Mammary epithelial cell (primary cell): ENCODE measurements around the gene ST3GAL5.

Source experiments
- EZH2 ChIP-seq: IDR thresholded peaks from 2 replicates; pipeline ENCODE4 v1.6.1; 2012; ENCODE audit warnings: low read length, inconsistent platforms, borderline replicate concordance
- TF ChIP-seq, protein P1 (sequence below), 2 donors: IDR thresholded peaks in 1 of 2; conservative IDR thresholded peaks in 1 of 2; 2 replicates each; pipeline ENCODE4 v1.5.1; 2011 to 2012; ENCODE audit warnings: inconsistent platforms in 2 of 2, low read length in 2 of 2, mild to moderate bottlenecking in 2 of 2, control low read depth in 1 of 2, low read depth in 1 of 2; ENCODE audit not compliant: insufficient read depth in 1 of 2; ENCODE audit errors: extremely low read depth in 1 of 2

DNA sequence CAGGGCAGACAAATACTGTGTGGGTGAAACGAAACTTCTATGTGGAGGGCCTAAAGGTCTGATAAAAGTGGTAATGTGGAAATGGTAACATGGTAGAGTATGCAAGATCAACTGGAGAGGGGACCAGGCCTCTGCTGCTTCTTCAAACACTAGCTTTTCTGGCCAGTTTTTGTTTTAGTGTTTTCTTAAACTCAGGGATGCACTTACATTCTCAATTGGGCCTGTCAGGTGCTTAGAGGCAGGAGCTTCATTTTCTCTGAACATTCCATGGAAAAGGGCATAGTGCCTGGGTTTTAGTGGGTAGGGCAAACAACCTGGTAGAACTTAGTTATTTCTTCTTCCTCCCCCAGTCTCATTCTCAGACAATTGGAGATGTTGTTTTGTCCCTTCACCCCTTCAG is 10.5 kb upstream of the ST3GAL5 start:
- TF ChIP-seq, protein P1, sequence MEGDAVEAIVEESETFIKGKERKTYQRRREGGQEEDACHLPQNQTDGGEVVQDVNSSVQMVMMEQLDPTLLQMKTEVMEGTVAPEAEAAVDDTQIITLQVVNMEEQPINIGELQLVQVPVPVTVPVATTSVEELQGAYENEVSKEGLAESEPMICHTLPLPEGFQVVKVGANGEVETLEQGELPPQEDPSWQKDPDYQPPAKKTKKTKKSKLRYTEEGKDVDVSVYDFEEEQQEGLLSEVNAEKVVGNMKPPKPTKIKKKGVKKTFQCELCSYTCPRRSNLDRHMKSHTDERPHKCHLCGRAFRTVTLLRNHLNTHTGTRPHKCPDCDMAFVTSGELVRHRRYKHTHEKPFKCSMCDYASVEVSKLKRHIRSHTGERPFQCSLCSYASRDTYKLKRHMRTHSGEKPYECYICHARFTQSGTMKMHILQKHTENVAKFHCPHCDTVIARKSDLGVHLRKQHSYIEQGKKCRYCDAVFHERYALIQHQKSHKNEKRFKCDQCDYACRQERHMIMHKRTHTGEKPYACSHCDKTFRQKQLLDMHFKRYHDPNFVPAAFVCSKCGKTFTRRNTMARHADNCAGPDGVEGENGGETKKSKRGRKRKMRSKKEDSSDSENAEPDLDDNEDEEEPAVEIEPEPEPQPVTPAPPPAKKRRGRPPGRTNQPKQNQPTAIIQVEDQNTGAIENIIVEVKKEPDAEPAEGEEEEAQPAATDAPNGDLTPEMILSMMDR (conservative IDR thresholded peaks at IDR 0.05 in 1 of 2, IDR thresholded peaks at IDR 0.05 in 1 of 2; ENCODE audit: extremely low read depth in 1 of 2, insufficient read depth in 1 of 2, low read depth in 1 of 2, low read length in 2 of 2): no peak
- TF ChIP-seq EZH2: no peak
